Epithelial cell of proximal tubule (primary cell): ENCODE data around the gene POU6F2. TPM values are rescaled to one million over a fixed set of nuclear protein-coding genes. Genes with fewer than 3 reads are reported as not detected.
A peak's percentile ranks its signal among the peaks of the same experiment; 100 is the strongest.

ENCODE experiments used
- DNase-seq: peaks from one replicate; pipeline ENCODE4 v3.0.0-alpha.2; 2011; ENCODE audit warnings: low read depth
- H3K4me3 ChIP-seq: 2 replicates; pipeline ENCODE4 v1.5.1; 2011; ENCODE audit warnings: low read depth, mild to moderate bottlenecking, low read length
- total RNA-seq: library from RNA; depleted of rRNA; stranded (reverse); fragments of >200 nt; gene quantifications from 2 replicates; pipeline ENCODE4 v1.2.3, GENCODE V29; 2015
- TF ChIP-seq, protein P1 (sequence below): conservative IDR thresholded peaks from 2 replicates; pipeline ENCODE4 v1.5.1; 2012; ENCODE audit warnings: low read depth, mild to moderate bottlenecking, low read length

POU6F2 gene
- total RNA-seq, 1 donor from 2014 or later = not detected

- DNase-seq = no peak
- H3K4me3 ChIP-seq = no peak overlapping the region
- TF ChIP-seq, protein P1, sequence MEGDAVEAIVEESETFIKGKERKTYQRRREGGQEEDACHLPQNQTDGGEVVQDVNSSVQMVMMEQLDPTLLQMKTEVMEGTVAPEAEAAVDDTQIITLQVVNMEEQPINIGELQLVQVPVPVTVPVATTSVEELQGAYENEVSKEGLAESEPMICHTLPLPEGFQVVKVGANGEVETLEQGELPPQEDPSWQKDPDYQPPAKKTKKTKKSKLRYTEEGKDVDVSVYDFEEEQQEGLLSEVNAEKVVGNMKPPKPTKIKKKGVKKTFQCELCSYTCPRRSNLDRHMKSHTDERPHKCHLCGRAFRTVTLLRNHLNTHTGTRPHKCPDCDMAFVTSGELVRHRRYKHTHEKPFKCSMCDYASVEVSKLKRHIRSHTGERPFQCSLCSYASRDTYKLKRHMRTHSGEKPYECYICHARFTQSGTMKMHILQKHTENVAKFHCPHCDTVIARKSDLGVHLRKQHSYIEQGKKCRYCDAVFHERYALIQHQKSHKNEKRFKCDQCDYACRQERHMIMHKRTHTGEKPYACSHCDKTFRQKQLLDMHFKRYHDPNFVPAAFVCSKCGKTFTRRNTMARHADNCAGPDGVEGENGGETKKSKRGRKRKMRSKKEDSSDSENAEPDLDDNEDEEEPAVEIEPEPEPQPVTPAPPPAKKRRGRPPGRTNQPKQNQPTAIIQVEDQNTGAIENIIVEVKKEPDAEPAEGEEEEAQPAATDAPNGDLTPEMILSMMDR = peak; percentile 33
These were observed 97.5 kb downstream of the POU6F2 start for GRCh38 chr7:39075210-39075609.

- H3K4me3 ChIP-seq = no peak overlapping the region
- TF ChIP-seq, protein P1 = no peak
- no peak for DNase-seq
These were observed 106.1 kb downstream of the POU6F2 start for GRCh38 chr7:39083781-39084180.

GRCh38 chr7:39084349-39084748 lies 106.6 kb downstream of the POU6F2 start:
- TF ChIP-seq, protein P1 = no peak
- H3K4me3 ChIP-seq = no peak overlapping the region
- no peak for DNase-seq

DNA sequence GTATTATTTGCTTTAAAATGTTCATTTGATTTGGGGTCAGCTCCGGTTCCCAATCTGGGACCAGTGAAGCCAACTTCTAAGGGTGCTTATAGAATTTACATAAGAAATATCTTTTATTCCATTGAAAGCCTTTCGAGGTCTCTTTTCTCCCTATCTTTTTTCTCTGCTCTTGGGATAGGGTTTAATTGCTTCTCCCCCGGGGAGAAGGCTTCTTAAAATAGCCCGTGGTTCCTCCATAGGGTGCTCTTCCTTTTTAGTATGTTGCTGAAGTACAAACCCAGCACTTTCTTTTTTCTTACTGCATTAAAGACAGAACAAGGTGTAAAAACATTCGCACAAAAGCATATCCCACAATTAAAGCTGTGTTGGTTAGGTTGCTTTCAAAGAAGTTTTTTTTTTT lies 107.5 kb downstream of the POU6F2 start:
- no peak for DNase-seq
- TF ChIP-seq, protein P1 = no peak
- peak overlapping the region; percentile 43 for H3K4me3 ChIP-seq

DNA sequence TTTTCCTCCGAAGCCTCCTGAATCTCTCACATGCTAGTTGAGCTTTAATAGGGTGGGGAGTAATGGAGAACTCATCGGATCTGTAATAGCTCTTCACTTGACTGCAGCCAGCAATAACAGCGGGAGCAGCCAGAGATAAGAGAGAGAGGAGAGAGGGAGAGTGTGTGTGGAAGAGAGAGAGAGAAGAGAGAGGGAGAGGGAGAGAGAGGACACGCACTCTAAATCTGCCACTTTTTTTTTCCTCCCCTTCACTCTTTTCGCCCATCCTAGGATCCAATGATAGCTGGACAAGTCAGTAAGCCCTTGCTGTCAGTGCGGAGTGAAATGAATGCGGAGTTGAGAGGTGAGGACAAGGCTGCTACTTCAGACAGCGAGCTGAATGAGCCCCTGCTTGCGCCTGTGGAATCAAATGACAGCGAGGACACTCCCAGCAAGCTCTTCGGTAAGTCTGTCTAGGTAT lies 107.9 kb downstream of the POU6F2 start:
- TF ChIP-seq, protein P1 = no peak
- peak overlapping the region; percentile 43 for H3K4me3 ChIP-seq
- peak; percentile 3 for DNase-seq

GRCh38 chr7:39086638-39087360 lies 109.1 kb downstream of the POU6F2 start:
- no peak for DNase-seq
- TF ChIP-seq, protein P1 = no peak
- no peak overlapping the region for H3K4me3 ChIP-seq
